Adrenal gland (tissue), 12 donors: ENCODE data around the gene CHTF8. TPM values are rescaled to one million over a fixed set of nuclear protein-coding genes. Genes with fewer than 3 reads are reported as not detected.

Experiments used
- DNase-seq, 7 donors: peaks; one replicate each; pipeline ENCODE4 v3.0.0-alpha.2; 2019 to 2020
- H3K27ac ChIP-seq, 5 donors: fragments of 200-600 bp; sonication (generic) in 4 of 5; 1 replicate in 3 of 5; 2 replicates in 2 of 5; pipeline versions ENCODE4 v1.5.1 to v1.8.0; 2016 to 2020; ENCODE audit warnings: mild to moderate bottlenecking in 1 of 5
- H3K27me3 ChIP-seq: fragments of 200-600 bp; 2 replicates; pipeline ENCODE4 v1.8.0; 2021
- H3K36me3 ChIP-seq, 2 donors: fragments of 200-600 bp; replicated peaks in 1 of 2; 1 replicate in 1 of 2; 2 replicates in 1 of 2; pipeline versions ENCODE4 v1.5.1 to v1.8.0; 2018 to 2022
- H3K4me1 ChIP-seq, 2 donors: fragments of 200-600 bp; replicated peaks in 1 of 2; 1 replicate in 1 of 2; 2 replicates in 1 of 2; pipeline versions ENCODE4 v1.5.1 to v1.8.0; 2018 to 2021
- H3K4me3 ChIP-seq, 4 donors: fragments of 200-600 bp; sonication (generic) in 3 of 4; one replicate each; pipeline ENCODE4 v1.5.1; 2016 to 2018
- H3K9me3 ChIP-seq, 3 donors: fragments of 200-600 bp; sonication (generic) in 1 of 3; replicated peaks in 1 of 3; 1 replicate in 2 of 3; 2 replicates in 1 of 3; pipeline versions ENCODE4 v1.5.1 to v1.8.0; 2016 to 2021
- CTCF ChIP-seq, 6 experiments: fragments of 450-650 bp in 4 of 6; fragments of 200-600 bp in 2 of 6; sonication (generic) in 1 of 6; IDR thresholded peaks; 1 replicate in 5 of 6; 2 replicates in 1 of 6; pipeline versions ENCODE4 v1.5.1 to v1.8.0; 2016 to 2021; ENCODE audit warnings: antibody characterized with exemption in 6 of 6, mild to moderate bottlenecking in 2 of 6, moderate library complexity in 1 of 6
- POLR2A ChIP-seq, 2 donors: fragments of 450-650 bp; IDR thresholded peaks; one replicate each; pipeline ENCODE4 v1.6.1; 2017; ENCODE audit warnings: antibody characterized with exemption in 2 of 2, mild to moderate bottlenecking in 2 of 2, moderate library complexity in 1 of 2
- WGBS, 4 donors: extraction: QIAGEN DNeasy Blood & Tissue Kit in 2 of 4; methylation state at CpG; one replicate each; pipeline versions ENCODE4 v1.1.5 to v1.1.7; 2013 to 2017; 5-methylcytosine and 5-hydroxymethylcytosine counted together
- intact Hi-C, 2 donors: fragments of 100-400 bp; cut with DNase I; formaldehyde crosslinking; loops; one replicate each; pipeline versions ENCODE4 v1.14.1 to v1.15.0; 2022 to 2023
- polyA plus RNA-seq, 3 donors: library from polyadenylated mRNA; stranded (reverse); fragments of 200-250 nt in 2 of 3; fragments of 350-450 nt in 1 of 3; fragmentation: Illumina TruSeq in 1 of 3; extraction: RNeasy Lipid Tissue Mini Kit (QIAGEN cat#74804) in 1 of 3; gene quantifications; one replicate each; pipeline ENCODE4 v1.2.3, GENCODE V29; 2013 to 2014
- total RNA-seq, 9 donors: library from RNA; depleted of rRNA in 4 of 9; stranded (reverse); fragments of >200 nt in 4 of 9; fragments of 120-200 nt in 1 of 9; fragmentation: NEBNext Ultra II Directional in 1 of 9; extraction: Animal tissue kit (Norgen Biotek cat#: 25700) in 1 of 9; gene quantifications; one replicate each; pipeline versions ENCODE4 v1.1.0 to v1.2.4, GENCODE V29; 2013 to 2023
- donor health status: healthy with polysubstance abuse.
- donor health status: Bipolar disorder and iron deficiency.
- donor health status: DM: yes; HTN: yes; CAD: no.
- donor health status: DM: no; HTN: no; CAD: no.
- donor health status: DM: no; HTN: no; CAD: no.
- donor health status: DM: yes; HTN: yes; CAD: no.

The CHTF8 gene
- total and polyA plus RNA-seq, 12 donors = 34.0 to 207 (median 81.7) TPM

GRCh38 chr16:69115361-69115760, 17.0 kb downstream of the CHTF8 start:
- Histone ChIP-seq H3K9me3 (no peaks in the 10 kb centered on the region), H3K36me3 (peaks cover 0 to 44% of the 10 kb centered on the region in 2 donors), H3K4me1 (no peaks in the 10 kb centered on the region), H3K4me3 (no peak overlapping the region), H3K27me3 (no peaks in the 10 kb centered on the region), H3K27ac (no peak overlapping the region)
- intact Hi-C loops = no loop called here
- TF ChIP-seq POLR2A (IDR thresholded peaks at IDR 0.05) (no peak), CTCF (IDR thresholded peaks at IDR 0.05) (no peak)
- WGBS, 4 donors = 92 to 100% (median 96%) methylated on average over 4 to 5 of the region's 5 CpGs
- DNase-seq = no peak

GRCh38 chr16:69114976-69115355, 17.4 kb downstream of the CHTF8 start:
- H3K27me3 ChIP-seq = no peaks in the 10 kb centered on the region
- intact Hi-C loops = no loop called here
- no peaks in the 10 kb centered on the region for H3K9me3 ChIP-seq
- H3K27ac ChIP-seq = no peak overlapping the region
- TF ChIP-seq CTCF (IDR thresholded peaks at IDR 0.05) = no peak
- no peak for TF ChIP-seq POLR2A (IDR thresholded peaks at IDR 0.05)
- no peaks in the 10 kb centered on the region for H3K4me1 ChIP-seq
- WGBS, 4 donors = 95 to 100% (median 98%) methylated on average over 6 of the region's 6 CpGs
- H3K36me3 ChIP-seq = peaks cover 0 to 41% of the 10 kb centered on the region in 2 donors
- no peak for DNase-seq
- no peak overlapping the region for H3K4me3 ChIP-seq

- Histone ChIP-seq H3K27me3 (no peaks in the 10 kb centered on the region), H3K36me3 (peaks cover 0 to 41% of the 10 kb centered on the region in 2 donors), H3K4me3 (no peak overlapping the region), H3K27ac (no peak overlapping the region), H3K4me1 (no peaks in the 10 kb centered on the region), H3K9me3 (no peaks in the 10 kb centered on the region)
- WGBS, 4 donors = 85 to 94% (median 93%) methylated on average over 12 to 25 of the region's 25 CpGs
- intact Hi-C loops = no loop called here
- TF ChIP-seq CTCF (IDR thresholded peaks at IDR 0.05) (no peak), POLR2A (IDR thresholded peaks at IDR 0.05) (no peak)
- DNase-seq = no peak
Observed at GRCh38 chr16:69114346-69114975, 17.9 kb downstream of the CHTF8 start.

GRCh38 chr16:69113216-69113615, 19.2 kb downstream of the CHTF8 start:
- H3K4me1 ChIP-seq = no peaks in the 10 kb centered on the region
- DNase-seq = no peak
- WGBS, 4 donors = 91 to 95% (median 92%) methylated on average over 7 of the region's 7 CpGs
- intact Hi-C loops = no loop called here
- H3K27ac ChIP-seq = no peak overlapping the region
- no peak for TF ChIP-seq CTCF (IDR thresholded peaks at IDR 0.05)
- TF ChIP-seq POLR2A (IDR thresholded peaks at IDR 0.05) = no peak
- no peaks in the 10 kb centered on the region for H3K9me3 ChIP-seq
- peaks cover 0 to 31% of the 10 kb centered on the region in 2 donors for H3K36me3 ChIP-seq
- H3K27me3 ChIP-seq = no peaks in the 10 kb centered on the region
- no peak overlapping the region for H3K4me3 ChIP-seq
